Measurements from ENCODE around the gene BPIFB4. TPM values are rescaled to one million over a fixed set of nuclear protein-coding genes. Genes with fewer than 3 reads are reported as not detected.

Gene BPIFB4
- total and polyA plus RNA-seq, 2 experiments from 2014 or later: not detected

DNA sequence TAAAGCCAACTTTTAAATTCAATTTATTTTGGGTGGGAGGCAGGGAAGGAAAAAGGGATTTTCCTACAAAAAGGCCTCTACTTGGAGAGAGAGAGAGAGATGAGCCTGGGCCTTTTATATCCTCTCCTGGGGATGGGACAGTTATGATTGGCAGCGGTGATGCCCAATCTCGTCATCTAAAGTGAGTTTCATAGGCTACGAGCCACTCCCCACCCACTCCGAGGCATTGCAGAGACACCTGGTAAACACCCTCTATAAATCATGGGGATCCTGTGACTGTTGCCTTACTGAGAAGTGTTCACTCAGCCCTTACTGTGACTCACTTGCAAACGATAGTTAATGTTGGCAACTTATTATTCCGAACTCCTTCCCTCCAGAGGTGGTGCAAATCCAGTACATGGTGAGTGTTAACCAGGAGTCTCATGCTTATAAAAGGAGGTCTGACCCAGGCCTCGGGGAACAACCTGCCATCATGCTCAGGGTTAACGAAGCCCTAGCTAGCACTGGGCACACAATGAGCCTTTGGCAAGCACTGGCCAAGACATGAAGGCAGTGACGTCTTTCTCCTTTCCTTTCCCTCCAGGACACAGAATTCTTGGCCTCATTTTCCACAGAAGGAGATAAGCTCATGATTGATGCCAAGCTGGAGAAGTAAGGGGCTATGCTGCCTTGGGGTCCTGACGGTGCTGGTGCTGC, 20.5 kb downstream of the BPIFB4 start:
- H3K4me3 ChIP-seq: no peak overlapping the region
- no peaks in the 10 kb centered on the region for H3K36me3 ChIP-seq (replicated peaks; ENCODE audit: insufficient read depth, low read depth)
- no peaks in the 10 kb centered on the region for H3K9me2 ChIP-seq (replicated peaks; ENCODE audit: insufficient read depth)
- DNase-seq (ENCODE audit: low spot score): no peak
- TF ChIP-seq, protein P1, sequence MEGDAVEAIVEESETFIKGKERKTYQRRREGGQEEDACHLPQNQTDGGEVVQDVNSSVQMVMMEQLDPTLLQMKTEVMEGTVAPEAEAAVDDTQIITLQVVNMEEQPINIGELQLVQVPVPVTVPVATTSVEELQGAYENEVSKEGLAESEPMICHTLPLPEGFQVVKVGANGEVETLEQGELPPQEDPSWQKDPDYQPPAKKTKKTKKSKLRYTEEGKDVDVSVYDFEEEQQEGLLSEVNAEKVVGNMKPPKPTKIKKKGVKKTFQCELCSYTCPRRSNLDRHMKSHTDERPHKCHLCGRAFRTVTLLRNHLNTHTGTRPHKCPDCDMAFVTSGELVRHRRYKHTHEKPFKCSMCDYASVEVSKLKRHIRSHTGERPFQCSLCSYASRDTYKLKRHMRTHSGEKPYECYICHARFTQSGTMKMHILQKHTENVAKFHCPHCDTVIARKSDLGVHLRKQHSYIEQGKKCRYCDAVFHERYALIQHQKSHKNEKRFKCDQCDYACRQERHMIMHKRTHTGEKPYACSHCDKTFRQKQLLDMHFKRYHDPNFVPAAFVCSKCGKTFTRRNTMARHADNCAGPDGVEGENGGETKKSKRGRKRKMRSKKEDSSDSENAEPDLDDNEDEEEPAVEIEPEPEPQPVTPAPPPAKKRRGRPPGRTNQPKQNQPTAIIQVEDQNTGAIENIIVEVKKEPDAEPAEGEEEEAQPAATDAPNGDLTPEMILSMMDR (IDR thresholded peaks at IDR 0.05; ENCODE audit: poor library complexity): no peak
- TF ChIP-seq EZH2 (IDR thresholded peaks at IDR 0.05; ENCODE audit: borderline replicate concordance): no peak
- no peak for TF ChIP-seq EZH2phosphoT487 (IDR thresholded peaks at IDR 0.05; ENCODE audit: low read depth, severe bottlenecking, unreplicated experiment)
- no peaks in the 10 kb centered on the region for H3K4me1 ChIP-seq (ENCODE audit: insufficient read depth)
- no peaks in the 10 kb centered on the region for H3K27me3 ChIP-seq
- no peaks in the 10 kb centered on the region for H3K79me2 ChIP-seq
- no peak overlapping the region for H3K27ac ChIP-seq
- no peak overlapping the region for H2AFZ ChIP-seq
- 72% methylated on average over 10 of the region's 10 CpGs for WGBS (ENCODE audit: low lambda C conversion rate, missing lambda C conversion rate)
- no peak overlapping the region for H3K4me2 ChIP-seq
- no peaks in the 10 kb centered on the region for H4K20me1 ChIP-seq (ENCODE audit: insufficient read depth, poor library complexity, severe bottlenecking)
- H3K9me3 ChIP-seq (ENCODE audit: low read depth): no peaks in the 10 kb centered on the region

DNA sequence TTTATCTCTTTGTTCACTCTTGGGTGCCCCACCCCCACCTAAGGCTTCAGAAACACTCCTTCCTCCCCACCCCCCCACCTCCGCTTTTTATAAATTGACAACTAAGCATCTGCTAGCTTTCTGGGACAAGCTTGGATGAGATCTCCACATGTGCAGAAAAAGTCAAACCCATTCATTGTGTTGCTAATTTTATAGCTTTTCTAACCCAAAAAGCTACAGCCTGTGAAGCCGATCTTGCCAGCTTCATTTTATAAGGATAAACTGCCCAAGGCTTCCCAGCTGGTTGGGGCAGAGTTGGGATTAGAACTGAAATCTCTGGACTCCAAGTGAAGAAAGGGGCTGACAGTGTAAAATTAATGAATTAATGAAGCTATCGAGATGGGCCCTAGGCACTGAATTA, 24.1 kb downstream of the BPIFB4 start:
- TF ChIP-seq EZH2 (IDR thresholded peaks at IDR 0.05; ENCODE audit: borderline replicate concordance) (no peak), EZH2phosphoT487 (IDR thresholded peaks at IDR 0.05; ENCODE audit: low read depth, severe bottlenecking, unreplicated experiment) (no peak)
- TF ChIP-seq, protein P1 (IDR thresholded peaks at IDR 0.05; ENCODE audit: poor library complexity): no peak
- DNase-seq (ENCODE audit: low spot score): no peak
- 84% methylated on average over 3 of the region's 3 CpGs for WGBS (ENCODE audit: low lambda C conversion rate, missing lambda C conversion rate)

DNA sequence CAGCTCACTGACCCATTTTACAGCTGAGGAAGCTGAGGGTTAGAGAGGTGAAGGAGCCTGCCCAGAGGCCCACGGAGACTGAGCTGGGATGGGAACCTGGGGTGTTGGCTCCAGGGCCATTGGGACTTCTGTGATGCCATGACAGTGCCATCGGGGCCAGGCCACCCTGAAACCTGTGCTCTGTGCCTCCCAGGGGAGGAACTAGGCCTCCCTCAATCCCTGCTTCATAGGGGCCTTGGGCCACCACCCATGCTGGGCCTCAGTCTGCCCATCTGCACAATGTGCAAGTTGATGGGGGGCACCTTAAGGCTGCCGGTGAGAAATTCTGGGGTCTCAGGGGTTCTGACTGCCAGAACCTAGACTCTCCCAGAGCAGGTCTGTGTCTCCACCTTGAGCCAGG, 24.9 kb downstream of the BPIFB4 start:
- Histone ChIP-seq H3K4me3 (no peak overlapping the region), H3K27ac (no peak overlapping the region), H3K36me3 (replicated peaks; ENCODE audit: insufficient read depth, low read depth) (no peaks in the 10 kb centered on the region), H3K4me2 (no peak overlapping the region), H2AFZ (no peak overlapping the region), H3K27me3 (no peaks in the 10 kb centered on the region), H3K9me3 (ENCODE audit: low read depth) (no peaks in the 10 kb centered on the region), H3K4me1 (ENCODE audit: insufficient read depth) (peaks cover 9% of the 10 kb centered on the region), H3K9me2 (replicated peaks; ENCODE audit: insufficient read depth) (no peaks in the 10 kb centered on the region), H3K79me2 (no peaks in the 10 kb centered on the region), H4K20me1 (ENCODE audit: insufficient read depth, poor library complexity, severe bottlenecking) (no peaks in the 10 kb centered on the region)
- TF ChIP-seq EZH2phosphoT487 (IDR thresholded peaks at IDR 0.05; ENCODE audit: low read depth, severe bottlenecking, unreplicated experiment): no peak
- TF ChIP-seq, protein P1 (IDR thresholded peaks at IDR 0.05; ENCODE audit: poor library complexity): no peak
- no peak for TF ChIP-seq EZH2 (IDR thresholded peaks at IDR 0.05; ENCODE audit: borderline replicate concordance)
- 93% methylated on average over 3 of the region's 3 CpGs for WGBS (ENCODE audit: low lambda C conversion rate, missing lambda C conversion rate)
- no peak for DNase-seq (ENCODE audit: low spot score)

More for the DNA sequence above, 24.1 kb downstream of the BPIFB4 start:
- H3K4me1 ChIP-seq (ENCODE audit: insufficient read depth): peaks cover 9% of the 10 kb centered on the region
- H4K20me1 ChIP-seq (ENCODE audit: insufficient read depth, poor library complexity, severe bottlenecking): no peaks in the 10 kb centered on the region
- H3K4me3 ChIP-seq: no peak overlapping the region
- no peak overlapping the region for H2AFZ ChIP-seq
- H3K9me3 ChIP-seq (ENCODE audit: low read depth): no peaks in the 10 kb centered on the region
- H3K27me3 ChIP-seq: no peaks in the 10 kb centered on the region
- H3K79me2 ChIP-seq: no peaks in the 10 kb centered on the region
- H3K27ac ChIP-seq: no peak overlapping the region
- no peak overlapping the region for H3K4me2 ChIP-seq
- H3K36me3 ChIP-seq (replicated peaks; ENCODE audit: insufficient read depth, low read depth): no peaks in the 10 kb centered on the region
- no peaks in the 10 kb centered on the region for H3K9me2 ChIP-seq (replicated peaks; ENCODE audit: insufficient read depth)

Measured in hepatocyte (in vitro differentiated cells).